SK-N-MC (cell line): Measurements from ENCODE around the gene CREB5.

Experiments used
- EZH2 ChIP-seq: fragments of 200-600 bp; sonication (generic); IDR thresholded peaks from one replicate; pipeline ENCODE4 v1.6.1; 2017; ENCODE audit warnings: antibody characterized with exemption
- FOXP2 ChIP-seq: optimal IDR thresholded peaks from 2 replicates; pipeline ENCODE3; 2011; ENCODE audit warnings: mild to moderate bottlenecking, moderate library complexity; ENCODE audit not compliant: insufficient read depth; ENCODE audit errors: extremely low read length, control extremely low read depth
- POLR2AphosphoS5 ChIP-seq: IDR thresholded peaks from 2 replicates; pipeline ENCODE4 v1.6.1; 2012; ENCODE audit warnings: mild to moderate bottlenecking, low read depth, low read length, borderline replicate concordance

DNA sequence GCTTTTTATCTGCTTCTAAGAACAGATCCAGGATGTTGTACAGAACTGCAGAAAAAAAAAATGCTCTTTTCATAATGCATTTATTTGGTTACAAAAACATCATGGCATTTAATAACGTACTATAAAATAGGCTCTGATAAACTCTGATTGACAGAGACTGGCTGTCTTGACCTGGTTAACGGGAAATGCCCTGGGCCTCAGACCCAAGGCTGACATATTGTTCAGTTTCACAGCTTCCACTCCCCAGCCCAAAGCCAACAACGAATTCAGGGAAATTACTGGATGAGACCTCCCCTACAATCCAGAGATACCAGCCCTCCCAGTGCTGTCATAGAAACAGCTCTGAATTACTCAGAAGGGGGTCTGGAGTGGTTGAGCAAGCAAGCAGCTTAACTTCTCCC, 260.1 kb downstream of the CREB5 start:
- TF ChIP-seq POLR2AphosphoS5 (no peak), EZH2 (no peak), FOXP2 (no peak)
